CD4-positive, alpha-beta T cell treated with Interleukin-1 beta for 1 hour (primary cell): Measurements from ENCODE around the gene MORN5.

Experiments used
- DNase-seq, 2 donors: peaks; one replicate each; pipeline ENCODE4 v3.0.0-alpha.2; 2020 to 2022

The MORN5 gene

GRCh38 chr9:122244349-122244748, 84.6 kb downstream of the MORN5 start:
- no peak for DNase-seq

GRCh38 chr9:122246666-122247065, 87.0 kb downstream of the MORN5 start:
- DNase-seq, result no peak

GRCh38 chr9:122248448-122248865, 88.7 kb downstream of the MORN5 start:
- no peak for DNase-seq
